Coronary artery (tissue), 2 donors: Measurements from ENCODE around the gene HOXB1.

Source experiments
- DNase-seq: peaks from one replicate; pipeline ENCODE4 v3.0.0-alpha.2; 2017; ENCODE audit warnings: low spot score
- H3K27ac ChIP-seq, 2 donors: fragments of 200-600 bp; sonication (generic); one replicate each; pipeline ENCODE4 v1.5.1; 2016 to 2019
- H3K4me3 ChIP-seq: fragments of 200-600 bp; sonication (generic); 2 replicates; pipeline ENCODE4 v1.5.1; 2016; ENCODE audit warnings: mild to moderate bottlenecking, moderate library complexity
- TF ChIP-seq, protein P1 (sequence below): fragments of 200-600 bp; sonication (generic); IDR thresholded peaks from one replicate; pipeline ENCODE4 v1.5.1; 2019; ENCODE audit warnings: antibody characterized with exemption

Gene HOXB1

GRCh38 chr17:48548523-48549280, 17.9 kb upstream of the HOXB1 start:
- DNase-seq, result no peak
- Histone ChIP-seq H3K4me3 (no peak overlapping the region), H3K27ac (peak overlapping the region; percentile 89 to 91)
- TF ChIP-seq, protein P1, sequence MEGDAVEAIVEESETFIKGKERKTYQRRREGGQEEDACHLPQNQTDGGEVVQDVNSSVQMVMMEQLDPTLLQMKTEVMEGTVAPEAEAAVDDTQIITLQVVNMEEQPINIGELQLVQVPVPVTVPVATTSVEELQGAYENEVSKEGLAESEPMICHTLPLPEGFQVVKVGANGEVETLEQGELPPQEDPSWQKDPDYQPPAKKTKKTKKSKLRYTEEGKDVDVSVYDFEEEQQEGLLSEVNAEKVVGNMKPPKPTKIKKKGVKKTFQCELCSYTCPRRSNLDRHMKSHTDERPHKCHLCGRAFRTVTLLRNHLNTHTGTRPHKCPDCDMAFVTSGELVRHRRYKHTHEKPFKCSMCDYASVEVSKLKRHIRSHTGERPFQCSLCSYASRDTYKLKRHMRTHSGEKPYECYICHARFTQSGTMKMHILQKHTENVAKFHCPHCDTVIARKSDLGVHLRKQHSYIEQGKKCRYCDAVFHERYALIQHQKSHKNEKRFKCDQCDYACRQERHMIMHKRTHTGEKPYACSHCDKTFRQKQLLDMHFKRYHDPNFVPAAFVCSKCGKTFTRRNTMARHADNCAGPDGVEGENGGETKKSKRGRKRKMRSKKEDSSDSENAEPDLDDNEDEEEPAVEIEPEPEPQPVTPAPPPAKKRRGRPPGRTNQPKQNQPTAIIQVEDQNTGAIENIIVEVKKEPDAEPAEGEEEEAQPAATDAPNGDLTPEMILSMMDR, result no peak

- Histone ChIP-seq H3K4me3 (peak overlapping the region; percentile 60), H3K27ac (peak overlapping the region; percentile 89 to 91)
- DNase-seq, result no peak
- TF ChIP-seq, protein P1, result no peak
These were observed 17.2 kb upstream of the HOXB1 start for GRCh38 chr17:48547808-48548522.

GRCh38 chr17:48546924-48547807, 16.4 kb upstream of the HOXB1 start:
- TF ChIP-seq, protein P1, result no peak
- DNase-seq, result no peak
- H3K4me3 ChIP-seq, result peak overlapping the region; percentile 60
- peak overlapping the region; percentile 89 to 91 for H3K27ac ChIP-seq

GRCh38 chr17:48546137-48546923, 15.5 kb upstream of the HOXB1 start:
- H3K4me3 ChIP-seq, result peak overlapping the region; percentile 60
- TF ChIP-seq, protein P1, result no peak
- no peak for DNase-seq
- peak overlapping the region; percentile 89 to 91 for H3K27ac ChIP-seq

- TF ChIP-seq, protein P1, result no peak
- Histone ChIP-seq H3K4me3 (no peak overlapping the region), H3K27ac (peak overlapping the region; percentile 89 to 97)
- DNase-seq, result no peak
These were observed 14.7 kb upstream of the HOXB1 start for GRCh38 chr17:48545539-48545938.

- TF ChIP-seq, protein P1, result no peak
- no peak for DNase-seq
- Histone ChIP-seq H3K4me3 (peak within 1 kb of the TSS; percentile 87), H3K27ac (peak within 1 kb of the TSS; percentile 89 to 97)
These were observed 14.2 kb upstream of the HOXB1 start, which contains the start of gene HOXB2 for GRCh38 chr17:48545022-48545375. TSS of gene HOXB2 (minus strand) at chr17:48545109. CDS start at chr17:48544911, 198 bp downstream.
